ENCODE data around the gene PELO.

PELO gene

GRCh38 chr5:52809884-52810283 lies 22.2 kb downstream of the PELO start:
- Histone ChIP-seq H3K9ac (ENCODE audit: low read length) (no peak overlapping the region), H2AFZ (ENCODE audit: low read depth, low read length, severe bottlenecking) (no peak overlapping the region), H4K20me1 (ENCODE audit: low read depth, low read length) (peaks cover 14% of the 10 kb centered on the region; the same call in 1 of the 2 replicates), H3K9me3 (ENCODE audit: insufficient read depth, low read length) (no peaks in the 10 kb centered on the region), H3F3A (ENCODE audit: insufficient read depth) (no peaks in the 10 kb centered on the region), H3K4me3 (ENCODE audit: insufficient read depth, low read length, poor library complexity, severe bottlenecking) (no peak overlapping the region), H3K4me2 (ENCODE audit: low read depth, low read length, poor library complexity, severe bottlenecking) (no peak overlapping the region), H3K9me2 (replicated peaks; ENCODE audit: insufficient read depth, low read length) (no peaks in the 10 kb centered on the region), H3K27ac (ENCODE audit: low read depth, low read length) (no peak overlapping the region), H3K27me3 (ENCODE audit: low read length) (no peaks in the 10 kb centered on the region), H3K79me2 (ENCODE audit: insufficient read depth, low read length) (no peaks in the 10 kb centered on the region), H3K36me3 (ENCODE audit: low read length) (no peaks in the 10 kb centered on the region)
- no peak for TF ChIP-seq EZH2phosphoT487 (conservative IDR thresholded peaks at IDR 0.05; ENCODE audit: low read length)
- no peak for TF ChIP-seq CTCF (IDR thresholded peaks at IDR 0.05; ENCODE audit: insufficient read depth, low read length, poor library complexity, severe bottlenecking)

DNA sequence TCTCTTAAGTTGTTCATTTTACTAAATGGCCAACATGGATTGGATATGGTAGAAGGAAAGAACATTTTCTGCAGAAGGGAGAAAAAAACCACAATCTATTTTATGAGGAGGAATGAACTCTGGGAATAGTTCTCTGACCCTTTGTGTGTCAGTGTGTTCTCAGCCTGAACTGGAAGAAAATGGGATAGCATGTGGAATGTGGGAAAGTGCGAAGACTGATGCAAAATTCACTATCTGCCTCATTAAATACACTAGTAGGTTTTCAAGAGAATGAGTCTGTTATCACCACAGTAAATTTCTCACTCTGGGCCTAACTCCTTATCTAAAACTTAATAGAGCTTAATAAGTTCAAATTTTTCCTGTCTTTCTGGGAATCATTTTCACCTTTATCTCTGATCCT lies 22.7 kb downstream of the PELO start:
- H3K4me2 ChIP-seq (ENCODE audit: low read depth, low read length, poor library complexity, severe bottlenecking): no peak overlapping the region
- peaks cover 10% of the 10 kb centered on the region; the same call in 1 of the 2 replicates for H4K20me1 ChIP-seq (ENCODE audit: low read depth, low read length)
- H3K9ac ChIP-seq (ENCODE audit: low read length): no peak overlapping the region
- H3K36me3 ChIP-seq (ENCODE audit: low read length): no peaks in the 10 kb centered on the region
- no peaks in the 10 kb centered on the region for H3F3A ChIP-seq (ENCODE audit: insufficient read depth)
- H3K9me2 ChIP-seq (replicated peaks; ENCODE audit: insufficient read depth, low read length): no peaks in the 10 kb centered on the region
- H3K4me3 ChIP-seq (ENCODE audit: insufficient read depth, low read length, poor library complexity, severe bottlenecking): no peak overlapping the region
- H3K9me3 ChIP-seq (ENCODE audit: insufficient read depth, low read length): no peaks in the 10 kb centered on the region
- no peak overlapping the region for H2AFZ ChIP-seq (ENCODE audit: low read depth, low read length, severe bottlenecking)
- no peak overlapping the region for H3K27ac ChIP-seq (ENCODE audit: low read depth, low read length)
- TF ChIP-seq CTCF (IDR thresholded peaks at IDR 0.05; ENCODE audit: insufficient read depth, low read length, poor library complexity, severe bottlenecking): no peak
- no peak for TF ChIP-seq EZH2phosphoT487 (conservative IDR thresholded peaks at IDR 0.05; ENCODE audit: low read length)
- H3K79me2 ChIP-seq (ENCODE audit: insufficient read depth, low read length): no peaks in the 10 kb centered on the region
- H3K27me3 ChIP-seq (ENCODE audit: low read length): no peaks in the 10 kb centered on the region

DNA sequence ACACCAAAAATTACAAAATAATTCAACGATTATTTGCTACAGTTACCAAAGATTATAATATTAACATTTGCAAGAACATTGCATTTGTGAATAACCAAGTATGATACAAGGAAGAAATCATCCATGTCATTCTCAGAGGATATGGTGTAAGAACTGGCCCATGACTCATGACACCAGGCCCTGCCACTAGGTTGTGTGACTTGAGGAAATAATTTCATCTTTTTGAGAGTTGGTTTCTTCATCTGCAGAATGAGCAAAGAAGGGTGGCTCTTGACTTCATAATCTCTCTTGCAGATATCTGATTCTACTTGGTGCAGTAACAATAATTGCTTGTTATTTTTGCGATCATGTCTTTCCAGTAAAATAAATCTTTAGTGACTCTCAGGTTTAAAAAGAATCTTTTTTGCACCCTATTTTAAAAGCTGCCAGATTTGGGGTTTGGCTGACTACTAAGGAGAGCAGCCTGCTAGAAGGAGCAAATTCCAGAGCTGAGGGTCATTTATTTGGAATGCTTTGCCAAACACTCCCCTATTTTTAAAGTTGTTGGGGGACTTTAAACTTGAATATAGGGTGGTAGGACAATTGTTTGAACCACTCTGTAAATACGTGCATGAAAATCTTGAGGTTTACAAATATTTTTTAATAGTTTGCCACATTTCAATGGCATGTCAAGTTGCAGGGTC lies 23.5 kb downstream of the PELO start:
- TF ChIP-seq EZH2phosphoT487 (conservative IDR thresholded peaks at IDR 0.05; ENCODE audit: low read length) (no peak), CTCF (IDR thresholded peaks at IDR 0.05; ENCODE audit: insufficient read depth, low read length, poor library complexity, severe bottlenecking) (no peak)
- no peak overlapping the region for H2AFZ ChIP-seq (ENCODE audit: low read depth, low read length, severe bottlenecking)
- no peaks in the 10 kb centered on the region for H3F3A ChIP-seq (ENCODE audit: insufficient read depth)
- H3K27ac ChIP-seq (ENCODE audit: low read depth, low read length): no peak overlapping the region
- peaks cover 10% of the 10 kb centered on the region; the same call in 1 of the 2 replicates for H4K20me1 ChIP-seq (ENCODE audit: low read depth, low read length)
- no peak overlapping the region for H3K9ac ChIP-seq (ENCODE audit: low read length)
- no peaks in the 10 kb centered on the region for H3K27me3 ChIP-seq (ENCODE audit: low read length)
- no peaks in the 10 kb centered on the region for H3K36me3 ChIP-seq (ENCODE audit: low read length)
- no peak overlapping the region for H3K4me2 ChIP-seq (ENCODE audit: low read depth, low read length, poor library complexity, severe bottlenecking)
- H3K9me3 ChIP-seq (ENCODE audit: insufficient read depth, low read length): no peaks in the 10 kb centered on the region
- H3K79me2 ChIP-seq (ENCODE audit: insufficient read depth, low read length): no peaks in the 10 kb centered on the region
- H3K9me2 ChIP-seq (replicated peaks; ENCODE audit: insufficient read depth, low read length): no peaks in the 10 kb centered on the region
- no peak overlapping the region for H3K4me3 ChIP-seq (ENCODE audit: insufficient read depth, low read length, poor library complexity, severe bottlenecking)
